GM18526 (cell line): ENCODE data around the gene WASF3.

ENCODE experiments used
- POLR2A ChIP-seq: IDR thresholded peaks from 3 replicates; pipeline ENCODE4 v1.6.1; 2011; ENCODE audit not compliant: insufficient read length; ENCODE audit errors: extremely low read depth

The WASF3 gene

DNA sequence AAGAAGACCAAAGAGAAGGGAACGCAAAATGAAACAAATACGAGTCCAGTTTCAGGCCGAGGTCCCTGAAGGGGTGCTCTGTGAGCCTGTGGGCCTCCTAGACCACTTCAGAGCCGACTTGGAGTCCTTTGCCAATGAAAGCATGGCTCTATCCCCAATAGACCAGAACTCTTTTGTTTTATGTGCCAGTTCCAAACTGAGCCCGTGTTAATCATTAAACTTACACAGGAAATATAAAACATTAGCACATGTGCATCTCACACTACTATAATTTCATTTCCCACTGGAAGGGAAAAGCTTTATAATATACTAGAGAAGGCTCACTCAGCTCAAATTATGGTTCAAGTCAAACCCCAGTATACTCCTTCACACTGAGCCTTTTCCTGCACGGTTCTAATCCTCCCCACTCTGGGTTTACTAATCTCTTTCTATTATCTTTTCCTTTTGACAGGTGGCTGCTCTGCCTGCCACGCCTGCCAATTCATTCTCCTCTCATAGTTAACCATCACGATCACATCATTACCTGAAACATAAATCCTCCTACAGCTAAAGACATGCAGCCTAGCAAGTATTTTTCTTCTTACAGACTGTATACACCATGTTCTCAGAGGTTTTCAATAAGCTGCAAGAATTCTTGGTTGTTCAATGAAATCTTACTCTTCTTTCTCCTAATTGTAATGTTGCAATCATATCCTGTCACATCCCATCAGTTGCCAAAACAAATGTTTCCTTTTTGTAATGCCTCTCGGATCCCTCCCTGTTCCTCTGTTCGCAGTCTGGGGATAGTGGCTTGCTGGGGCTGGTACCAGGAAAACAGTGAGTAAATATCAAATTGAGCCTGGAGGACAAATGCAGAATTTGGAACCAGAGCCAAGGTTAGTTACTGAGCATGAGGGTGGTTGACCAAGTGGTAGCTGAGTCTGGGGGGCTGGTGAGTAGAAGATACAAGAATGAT, 18.8 kb upstream of the WASF3 start:
- no peak for TF ChIP-seq POLR2A

DNA sequence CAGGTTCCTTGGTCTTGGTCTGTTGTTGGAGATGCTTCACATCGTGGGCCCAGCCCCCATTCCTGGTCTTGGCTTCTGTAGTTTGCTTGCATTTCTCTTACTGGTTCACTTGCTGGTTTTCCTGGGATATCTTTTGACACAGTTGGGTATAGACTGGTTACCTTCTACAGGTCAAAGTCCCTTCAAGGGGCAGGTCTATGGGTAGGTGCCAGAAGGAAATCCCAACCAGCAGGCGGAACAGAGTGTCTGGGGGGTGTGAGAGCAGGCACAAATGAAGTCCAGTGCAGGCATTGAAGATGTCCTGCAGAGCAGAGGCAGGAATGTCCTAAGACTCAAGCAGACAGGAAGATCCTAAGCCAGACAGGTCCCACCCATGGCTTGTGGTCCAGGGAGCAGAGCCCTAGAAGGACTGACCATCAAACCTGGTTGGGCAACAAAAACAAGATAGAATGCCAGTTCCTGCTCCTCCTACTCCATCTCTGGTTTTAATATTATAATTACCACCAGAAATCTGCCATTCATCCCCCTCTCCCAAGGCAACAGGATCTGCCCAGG, 17.7 kb upstream of the WASF3 start:
- TF ChIP-seq POLR2A = no peak

DNA sequence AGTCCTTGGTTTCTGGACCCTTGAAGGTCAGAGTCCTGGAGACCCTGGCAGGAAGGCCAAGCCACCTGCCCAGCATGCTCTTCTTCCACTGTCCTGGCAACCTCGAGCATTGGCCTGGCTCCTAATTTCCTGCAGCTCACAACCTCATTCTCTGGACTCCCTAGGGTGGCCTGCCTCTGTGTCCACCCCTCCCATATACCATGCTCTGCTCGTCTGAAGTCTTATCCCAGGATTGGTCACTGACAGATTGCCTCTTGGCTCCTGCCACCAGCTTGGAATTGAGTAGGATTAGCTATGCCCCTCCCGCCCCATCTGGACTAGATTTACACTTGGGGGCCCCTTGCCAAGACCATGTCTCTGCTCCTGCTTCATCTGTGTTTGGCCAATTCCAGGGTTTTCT, 17.1 kb upstream of the WASF3 start:
- TF ChIP-seq POLR2A = no peak

DNA sequence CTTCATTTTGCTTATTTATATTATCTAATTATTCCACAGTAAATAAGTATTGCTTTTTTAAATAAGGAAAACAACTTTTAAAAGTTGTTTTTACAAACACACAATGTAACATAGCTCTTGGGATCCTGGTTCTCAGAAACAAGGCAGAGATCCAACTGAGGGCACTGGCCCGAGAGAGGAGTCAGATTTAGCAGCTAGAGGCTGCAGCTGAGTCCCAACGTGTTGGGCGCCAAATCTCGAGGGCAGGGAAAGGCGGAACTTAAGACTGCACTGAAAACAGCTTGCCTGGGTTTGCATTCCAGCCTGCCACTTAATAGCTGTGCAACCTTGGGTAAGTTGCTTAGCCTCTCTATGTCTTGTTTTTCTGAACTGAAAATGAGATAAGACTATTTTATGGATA, 16.4 kb upstream of the WASF3 start:
- TF ChIP-seq POLR2A = no peak

DNA sequence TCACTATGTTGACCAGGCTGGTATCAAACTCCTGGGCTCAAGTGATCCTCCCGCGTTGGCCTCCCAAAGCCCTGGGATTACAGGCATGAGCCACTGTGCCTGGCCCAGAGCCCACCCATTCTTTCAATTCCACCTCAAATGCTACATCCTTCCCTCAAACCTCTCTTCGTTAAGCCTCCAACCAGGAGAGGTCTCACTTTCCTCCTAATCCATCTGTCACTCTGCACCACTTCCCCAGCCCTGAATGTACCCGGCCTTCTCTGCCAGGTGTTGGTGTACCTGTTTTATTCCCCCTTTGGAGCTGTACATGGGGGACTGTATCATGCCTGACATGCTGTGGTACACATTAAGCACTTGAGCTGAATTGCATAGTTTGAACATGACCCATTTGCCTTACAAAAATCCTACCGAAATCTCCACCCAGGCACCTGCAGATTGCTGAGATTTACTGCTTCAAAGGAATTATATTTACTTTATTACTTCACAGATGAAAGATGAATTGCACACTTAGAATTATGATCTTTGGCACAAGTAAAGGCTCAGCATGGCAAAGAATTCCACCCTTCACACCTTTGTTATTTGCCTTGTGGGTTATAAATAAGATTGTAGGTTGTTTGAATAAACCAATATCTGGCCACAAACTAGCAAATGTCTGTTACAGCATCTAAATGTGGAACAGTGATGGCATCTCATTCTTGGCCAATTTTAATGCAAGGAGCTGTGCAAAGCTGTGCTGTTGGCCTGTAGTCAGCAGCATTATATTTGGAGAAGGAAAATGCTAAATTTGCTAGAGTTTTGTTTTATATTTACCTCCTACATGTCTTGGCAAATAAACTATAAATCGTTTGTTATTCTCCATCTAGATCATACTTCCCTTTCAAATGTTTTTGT, 15.6 kb upstream of the WASF3 start:
- no peak for TF ChIP-seq POLR2A

DNA sequence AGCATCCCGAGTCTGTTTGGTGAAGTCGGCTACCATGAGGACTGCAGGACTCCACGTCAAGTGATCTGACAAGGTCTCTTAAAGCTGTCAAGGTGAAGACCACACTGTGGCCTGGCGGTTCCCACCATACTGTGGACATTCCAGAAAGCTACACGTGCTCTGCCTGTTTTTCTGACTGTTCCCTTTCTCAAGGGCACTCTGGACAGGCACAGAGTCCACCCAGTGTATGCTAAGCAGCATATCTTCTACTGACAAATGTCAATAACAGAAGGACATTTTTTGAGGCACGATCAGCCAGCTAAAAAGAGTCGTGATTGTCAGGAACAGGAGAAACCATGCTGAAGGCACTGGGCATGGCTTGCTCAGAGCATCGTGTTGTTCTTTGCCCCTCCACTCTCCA, 12.8 kb upstream of the WASF3 start:
- TF ChIP-seq POLR2A = no peak

DNA sequence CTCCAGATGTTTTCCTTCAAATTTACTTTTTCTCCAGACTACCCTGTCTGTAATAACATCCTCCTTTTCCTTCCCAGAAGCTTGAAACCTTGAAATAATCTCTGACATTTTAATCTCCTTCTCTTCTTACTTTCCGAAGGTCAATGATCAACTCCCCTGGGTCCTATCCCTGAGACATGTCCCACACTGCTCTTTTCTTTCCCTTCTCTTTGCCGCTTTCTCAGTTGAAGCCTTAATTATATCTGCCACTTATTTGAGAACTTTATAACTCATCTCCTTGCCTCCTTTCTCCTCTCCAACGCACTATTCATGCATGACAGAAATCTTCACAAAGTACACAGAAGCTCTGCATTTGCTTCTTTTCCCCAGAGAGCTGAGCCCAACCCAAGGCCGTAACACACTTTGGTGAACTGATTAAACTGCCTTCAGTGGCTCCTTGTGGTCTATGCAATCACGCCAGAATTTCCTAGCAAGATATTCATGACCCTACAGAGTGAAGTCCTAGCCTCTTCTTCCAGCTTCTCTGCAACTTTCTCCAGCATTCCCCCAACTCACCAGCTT, 9.2 kb upstream of the WASF3 start:
- no peak for TF ChIP-seq POLR2A

DNA sequence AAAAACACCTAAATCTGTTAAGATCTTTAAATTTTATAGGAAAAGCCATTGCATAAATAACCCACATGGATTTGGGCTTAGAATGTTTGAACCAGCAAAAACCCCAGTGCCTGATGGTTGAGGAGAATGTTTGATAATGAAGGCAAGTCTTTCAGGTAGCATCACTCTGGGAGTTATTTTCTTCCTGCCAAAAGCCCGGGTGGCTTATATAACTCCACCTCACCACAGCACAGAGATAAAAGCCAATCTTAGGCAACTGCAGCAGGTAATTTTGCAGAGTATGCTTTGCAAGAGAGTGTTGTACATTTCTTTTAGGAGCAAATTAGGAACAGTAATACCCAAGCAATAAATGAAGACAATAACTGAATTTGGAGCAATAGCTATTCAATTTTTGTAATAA, 7.8 kb upstream of the WASF3 start:
- no peak for TF ChIP-seq POLR2A

DNA sequence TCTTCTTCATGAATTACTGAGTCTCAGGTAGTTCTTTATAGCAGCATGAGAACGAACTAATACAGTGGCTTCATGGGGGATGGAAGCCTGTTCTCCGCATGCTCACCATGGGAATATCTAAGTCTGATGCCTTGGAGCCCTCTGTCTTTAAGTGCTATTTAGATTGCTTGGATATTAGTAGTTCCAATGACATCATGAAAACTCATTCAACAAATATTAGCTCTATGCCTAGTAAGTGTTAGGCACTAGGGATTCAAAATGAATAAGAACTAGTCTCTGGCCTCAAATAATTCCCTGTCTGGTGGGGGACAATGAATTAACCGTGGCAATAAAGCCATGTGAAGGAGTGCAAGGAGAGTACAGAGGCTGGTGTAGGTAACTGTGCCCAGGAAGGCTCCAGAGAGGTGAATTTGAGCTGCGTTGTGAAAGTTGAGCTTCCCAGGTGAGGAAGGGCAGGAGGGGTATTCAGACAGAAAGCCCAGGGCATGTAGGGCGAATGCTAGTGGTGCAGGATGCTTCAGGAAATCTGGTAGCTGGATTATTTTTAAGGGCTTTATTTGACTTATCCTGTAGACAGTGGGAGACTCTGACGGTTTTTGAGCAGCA, 6.1 kb upstream of the WASF3 start:
- TF ChIP-seq POLR2A = no peak

DNA sequence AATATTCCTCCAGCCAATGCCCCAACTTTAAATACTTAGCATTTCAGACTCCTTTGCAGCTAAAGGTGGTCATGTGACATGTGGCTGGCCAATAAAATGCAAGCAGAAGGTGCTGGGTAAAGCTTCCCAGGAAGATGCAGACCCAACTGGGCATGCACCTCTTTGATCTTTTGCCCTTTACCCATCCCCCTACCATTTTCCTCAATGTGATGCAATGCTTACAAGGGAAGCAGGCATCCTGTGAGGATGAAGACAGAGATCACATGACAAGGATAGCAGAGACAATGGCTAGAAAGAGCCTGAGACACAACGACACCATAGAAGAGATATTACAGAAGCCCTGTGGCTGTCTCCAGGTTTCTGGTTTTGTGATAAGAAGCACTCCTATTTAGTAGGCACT, 2.1 kb upstream of the WASF3 start:
- no peak for TF ChIP-seq POLR2A

DNA sequence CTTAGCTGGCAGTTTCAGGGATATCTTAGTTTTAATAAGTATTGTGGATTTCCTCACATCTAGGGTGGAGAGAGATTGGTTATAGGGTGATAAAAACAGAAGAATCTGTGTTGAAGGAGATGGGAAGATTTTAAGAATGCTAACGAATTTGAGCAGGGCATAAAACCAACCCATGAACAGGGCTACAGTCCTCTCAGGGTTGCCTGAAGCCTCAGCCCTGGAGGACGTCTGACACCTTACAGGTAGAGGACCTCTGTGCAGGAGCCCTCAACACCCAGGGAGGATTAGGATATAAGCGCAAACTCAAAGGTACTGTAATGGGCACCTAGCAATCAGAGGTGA, 461 bp upstream of the WASF3 start:
- no peak for TF ChIP-seq POLR2A

DNA sequence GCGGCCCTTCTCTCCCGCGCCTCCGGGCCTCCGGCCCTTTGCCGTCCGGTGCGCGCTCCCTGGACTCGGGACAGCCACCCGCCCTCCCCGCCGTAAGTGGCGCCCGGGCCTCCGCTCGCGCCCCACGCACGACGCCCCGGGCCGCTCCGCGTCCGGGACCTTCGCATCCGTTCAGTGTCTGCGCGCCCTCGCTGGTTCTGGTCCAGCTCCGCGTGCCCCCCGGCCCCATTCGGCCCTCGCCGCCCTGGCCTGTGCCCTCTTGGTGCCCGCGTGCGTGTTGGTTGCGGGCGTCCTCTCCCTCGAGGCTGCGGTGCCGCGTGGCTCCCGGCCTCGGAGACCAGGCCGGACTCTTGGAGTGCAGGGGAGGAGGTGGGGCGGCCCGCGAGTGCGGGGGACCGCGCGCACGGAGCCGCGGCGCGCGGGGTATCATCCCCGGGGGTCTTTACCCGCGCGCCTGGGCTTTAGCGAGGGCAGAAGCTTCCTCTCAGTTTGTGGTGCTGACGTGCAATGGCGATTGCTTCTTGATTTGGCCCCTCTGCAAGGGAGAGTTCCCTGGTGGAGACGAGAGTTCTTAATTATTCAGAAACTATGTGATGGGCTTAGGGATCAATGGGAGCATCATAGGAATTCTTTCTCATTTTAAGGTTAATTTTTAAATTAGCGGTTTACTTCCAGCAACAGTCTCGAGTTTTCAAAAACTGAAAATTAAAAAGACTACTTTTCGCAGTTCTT, 757 bp downstream of the WASF3 start:
- no peak for TF ChIP-seq POLR2A

DNA sequence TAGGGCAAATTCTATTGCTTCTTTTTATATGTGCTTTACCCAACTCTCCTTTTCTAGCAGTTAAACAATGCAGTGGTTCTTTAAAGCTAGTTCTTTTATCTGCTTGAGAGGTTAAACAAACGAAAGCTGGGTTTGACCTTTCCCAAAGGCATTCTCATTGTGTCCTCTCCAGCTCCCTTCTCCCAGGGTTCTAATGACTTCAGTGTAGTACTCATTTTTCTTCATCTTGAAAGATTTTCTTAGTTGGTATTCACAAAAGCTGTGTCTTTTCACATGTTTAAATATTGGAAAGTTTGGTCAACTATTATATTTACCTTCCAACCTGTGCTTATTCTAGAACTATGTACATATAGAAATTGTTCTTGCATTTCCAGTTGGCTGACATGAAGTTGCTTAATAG, 1.5 kb downstream of the WASF3 start:
- no peak for TF ChIP-seq POLR2A

DNA sequence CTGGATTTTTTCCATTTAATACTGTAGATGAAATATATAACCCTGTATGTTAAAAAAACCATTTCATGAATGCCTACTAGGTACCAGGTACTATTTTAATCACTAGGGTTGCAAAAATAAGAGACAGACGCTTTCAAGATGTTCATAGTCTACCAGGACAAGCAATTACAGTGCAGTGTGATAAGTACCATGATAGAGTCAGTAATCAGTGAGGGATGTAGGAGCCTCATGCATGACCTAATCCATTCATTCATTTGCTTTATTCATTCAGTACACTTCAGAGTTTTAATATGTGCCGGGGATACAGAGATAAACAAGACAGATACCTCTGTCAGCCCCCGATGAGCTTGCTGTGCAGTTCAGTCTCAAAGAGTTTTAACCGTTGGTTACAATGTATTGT, 3.0 kb downstream of the WASF3 start:
- TF ChIP-seq POLR2A = no peak
